H54 (cell line): ENCODE measurements around the gene FGF14.

Experiments used
- DNase-seq: peaks from one replicate; pipeline ENCODE4 v3.0.0; 2011; ENCODE audit warnings: low spot score, mixed read lengths; ENCODE audit not compliant: insufficient read length
- FAIRE-seq: peaks from 3 replicates; lab custom pipeline; 2011; peaks lifted over from hg19 to GRCh38; lab: Jason Lieb, UNC
- POLR2A ChIP-seq: IDR thresholded peaks from 2 replicates; pipeline ENCODE4 v1.6.1; 2011; ENCODE audit warnings: low read depth, mild to moderate bottlenecking, low read length

Gene FGF14

GRCh38 chr13:102401766-102402165 is at the start of gene FGF14:
Gene FGF14 (minus strand): TSS chr13:102402048.
- DNase-seq (no peak), FAIRE-seq (no peak)
- no peak for TF ChIP-seq POLR2A

- FAIRE-seq = no peak
- DNase-seq = no peak
- TF ChIP-seq POLR2A = no peak
These were observed 41.4 kb upstream of the FGF14 start for GRCh38 chr13:102443249-102443648.

- DNase-seq (no peak), FAIRE-seq (no peak)
- no peak for TF ChIP-seq POLR2A
These were observed 39.2 kb upstream of the FGF14 start for GRCh38 chr13:102441085-102441484.

- FAIRE-seq (no peak), DNase-seq (no peak)
- TF ChIP-seq POLR2A = no peak
These were observed 38.5 kb upstream of the FGF14 start for GRCh38 chr13:102440259-102440936.

- FAIRE-seq (peak; percentile 45), DNase-seq (no peak)
- TF ChIP-seq POLR2A = no peak
These were observed 20.8 kb upstream of the FGF14 start for GRCh38 chr13:102422690-102423089.

GRCh38 chr13:102405499-102406100 is 3.8 kb upstream of the FGF14 start:
- peak; percentile 23 for FAIRE-seq
- DNase-seq = no peak
- no peak for TF ChIP-seq POLR2A

- no peak for TF ChIP-seq POLR2A
- no peak for FAIRE-seq
- no peak for DNase-seq
These were observed 442 bp upstream of the FGF14 start for GRCh38 chr13:102402290-102402689.

- peak; percentile 53 for FAIRE-seq
- DNase-seq = no peak
These were observed 583 bp downstream of the FGF14 start for GRCh38 chr13:102401265-102401664.

GRCh38 chr13:102400675-102401145 is 1.1 kb downstream of the FGF14 start:
- DNase-seq (no peak), FAIRE-seq (no peak)
- no peak for TF ChIP-seq POLR2A

More at GRCh38 chr13:102401265-102401664, 583 bp downstream of the FGF14 start:
- no peak for TF ChIP-seq POLR2A

GRCh38 chr13:102399791-102400674 is 1.8 kb downstream of the FGF14 start:
- FAIRE-seq (no peak), DNase-seq (no peak)
- TF ChIP-seq POLR2A = no peak

- no peak for FAIRE-seq
- TF ChIP-seq POLR2A = no peak
- no peak for DNase-seq
These were observed 5.9 kb downstream of the FGF14 start for GRCh38 chr13:102395939-102396338.

GRCh38 chr13:102395174-102395573 is 6.7 kb downstream of the FGF14 start:
- no peak for FAIRE-seq
- TF ChIP-seq POLR2A = no peak
- DNase-seq = no peak

- TF ChIP-seq POLR2A = no peak
- DNase-seq = no peak
- no peak for FAIRE-seq
These were observed 7.4 kb downstream of the FGF14 start for GRCh38 chr13:102394158-102395053.
